Stimulated activated CD8-positive, alpha-beta memory T cell treated with anti-CD3 and anti-CD28 coated beads, Interleukin-7, amount 100 ng/mL, for 48 hours (primary cell): ENCODE results near the gene MYLK2.
"Not testable (repeated sequence)": the region's sequence is repeated elsewhere in the genome, so short reads cannot be mapped to it uniquely, and the experiment has no call there.

ENCODE experiments used
- DNase-seq, 2 donors: peaks; one replicate each; pipeline ENCODE4 v3.0.0-alpha.2; 2020; ENCODE audit warnings: low read depth in 1 of 2; ENCODE audit errors: extremely low read depth in 1 of 2

MYLK2 gene

DNA sequence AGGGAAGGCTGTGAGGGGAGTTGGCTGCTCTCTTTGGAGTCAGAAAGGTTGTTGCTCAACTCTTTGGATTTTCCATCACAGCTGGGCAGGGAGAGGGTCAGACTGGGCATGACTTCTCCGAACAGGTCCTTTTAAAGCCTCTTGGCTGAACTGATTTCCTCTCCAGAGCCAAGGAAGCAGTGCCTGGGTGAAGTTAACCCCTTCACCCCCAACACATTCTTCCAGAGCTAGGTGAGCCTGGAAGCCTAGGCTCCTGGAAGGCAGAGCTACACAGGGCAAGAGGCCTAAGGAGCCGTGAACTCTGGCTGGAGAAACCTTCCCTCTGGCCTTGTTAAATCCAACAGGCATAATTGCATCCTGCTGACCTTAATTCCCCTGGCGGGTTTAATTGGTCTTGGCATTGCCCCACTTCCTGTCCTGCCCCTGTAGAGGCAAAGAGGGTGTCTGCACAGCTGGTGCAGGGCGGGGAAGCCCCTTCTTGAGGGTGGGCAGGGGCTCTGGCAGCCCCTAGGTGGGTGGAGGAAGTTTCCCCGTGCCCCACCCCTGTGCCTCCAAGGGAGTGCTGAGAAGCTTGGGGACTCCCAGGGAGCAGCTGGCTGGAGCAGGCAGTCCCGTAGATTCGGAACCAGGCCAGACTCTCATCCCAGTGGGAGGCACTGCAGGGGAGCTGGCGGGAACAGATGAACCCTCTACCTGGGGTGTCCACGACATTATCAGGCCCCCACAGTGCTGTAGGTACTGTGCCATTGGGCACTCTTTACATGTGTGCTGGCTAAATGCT lies 3.6 kb upstream of the MYLK2 start:
- no peak for DNase-seq

DNA sequence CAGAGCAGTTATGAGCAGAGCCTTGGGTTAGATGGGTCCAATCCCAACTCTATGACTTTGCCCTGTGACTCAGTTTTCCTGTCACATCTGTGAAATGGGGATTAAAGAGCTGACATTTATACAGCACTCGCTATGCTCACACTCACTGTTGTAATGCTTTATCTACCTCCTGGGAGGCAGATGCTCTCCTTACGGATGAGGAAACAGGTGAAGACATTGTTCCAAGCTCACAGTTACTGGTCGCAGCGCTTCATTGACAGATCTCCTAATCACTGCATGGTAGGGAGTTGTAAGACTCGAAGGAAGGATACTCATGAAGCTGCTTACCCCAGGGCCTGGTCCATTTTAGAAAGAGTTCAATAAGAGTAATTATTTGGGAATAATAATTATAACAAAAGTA lies 2.9 kb upstream of the MYLK2 start:
- DNase-seq: no peak

DNA sequence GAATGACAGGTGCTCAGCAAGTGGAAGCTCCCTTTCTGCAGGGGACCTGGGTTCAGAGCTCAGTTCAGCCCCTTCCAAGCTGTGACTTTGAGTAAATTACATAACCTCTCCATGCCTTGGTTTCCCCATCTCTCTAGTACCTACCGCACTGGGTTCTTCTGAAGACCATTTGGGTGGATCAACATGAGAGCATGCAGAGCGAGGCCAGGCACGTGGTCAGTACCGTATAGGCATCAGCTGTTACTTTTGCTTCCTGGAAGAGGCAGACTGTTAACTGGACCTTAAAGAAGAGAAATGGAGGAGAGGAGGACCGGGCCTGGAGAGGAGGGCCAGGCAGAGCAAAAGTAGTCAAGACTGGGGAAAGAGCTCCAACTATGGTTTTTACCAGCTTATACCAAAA lies 1.7 kb upstream of the MYLK2 start:
- no peak for DNase-seq

DNA sequence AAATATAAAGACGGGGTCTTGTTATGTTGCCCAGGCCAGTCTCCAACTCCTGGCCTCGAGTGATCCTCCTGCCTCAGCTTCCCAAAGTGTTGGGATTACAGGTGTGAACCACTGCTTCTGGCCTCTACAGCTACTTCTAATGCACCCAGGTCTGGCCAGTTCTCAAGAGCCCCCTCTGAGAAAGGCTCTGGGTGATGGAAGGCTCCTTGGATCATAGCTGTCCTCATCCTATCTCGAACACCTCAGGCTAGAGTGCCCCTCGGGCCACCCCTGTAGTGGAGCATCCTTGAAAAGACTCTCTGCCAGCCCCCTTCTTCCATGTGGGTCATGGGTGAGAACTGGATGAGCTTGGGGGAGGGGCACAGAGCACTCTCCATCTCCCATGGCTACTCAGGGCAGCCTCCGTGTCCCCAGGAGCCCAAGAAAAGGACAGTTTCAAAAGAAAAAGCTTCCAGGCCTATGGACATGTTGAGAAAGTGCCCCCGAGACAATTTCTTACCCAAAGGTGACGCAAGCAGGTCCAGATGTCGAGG lies 714 bp upstream of the MYLK2 start:
- DNase-seq: no peak

DNA sequence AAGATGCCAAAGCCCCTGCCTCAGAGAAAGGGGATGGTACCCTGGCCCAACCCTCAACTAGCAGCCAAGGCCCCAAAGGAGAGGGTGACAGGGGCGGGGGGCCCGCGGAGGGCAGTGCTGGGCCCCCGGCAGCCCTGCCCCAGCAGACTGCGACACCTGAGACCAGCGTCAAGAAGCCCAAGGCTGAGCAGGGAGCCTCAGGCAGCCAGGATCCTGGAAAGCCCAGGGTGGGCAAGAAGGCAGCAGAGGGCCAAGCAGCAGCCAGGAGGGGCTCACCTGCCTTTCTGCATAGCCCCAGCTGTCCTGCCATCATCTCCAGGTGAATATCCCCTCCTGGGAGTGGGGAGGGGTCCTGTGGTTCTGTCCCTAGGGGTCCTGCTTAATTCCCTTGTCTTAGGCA lies 1.1 kb downstream of the MYLK2 start:
- DNase-seq: no peak

DNA sequence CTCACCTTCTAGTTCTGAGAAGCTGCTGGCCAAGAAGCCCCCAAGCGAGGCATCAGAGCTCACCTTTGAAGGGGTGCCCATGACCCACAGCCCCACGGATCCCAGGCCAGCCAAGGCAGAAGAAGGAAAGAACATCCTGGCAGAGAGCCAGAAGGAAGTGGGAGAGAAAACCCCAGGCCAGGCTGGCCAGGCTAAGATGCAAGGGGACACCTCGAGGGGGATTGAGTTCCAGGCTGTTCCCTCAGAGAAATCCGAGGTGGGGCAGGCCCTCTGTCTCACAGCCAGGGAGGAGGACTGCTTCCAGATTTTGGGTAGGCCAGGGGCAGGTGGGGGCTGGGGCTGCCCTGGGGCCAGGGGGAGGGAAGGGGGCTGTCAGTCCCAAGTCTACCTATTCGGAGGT lies 2.3 kb downstream of the MYLK2 start:
- no peak for DNase-seq

DNA sequence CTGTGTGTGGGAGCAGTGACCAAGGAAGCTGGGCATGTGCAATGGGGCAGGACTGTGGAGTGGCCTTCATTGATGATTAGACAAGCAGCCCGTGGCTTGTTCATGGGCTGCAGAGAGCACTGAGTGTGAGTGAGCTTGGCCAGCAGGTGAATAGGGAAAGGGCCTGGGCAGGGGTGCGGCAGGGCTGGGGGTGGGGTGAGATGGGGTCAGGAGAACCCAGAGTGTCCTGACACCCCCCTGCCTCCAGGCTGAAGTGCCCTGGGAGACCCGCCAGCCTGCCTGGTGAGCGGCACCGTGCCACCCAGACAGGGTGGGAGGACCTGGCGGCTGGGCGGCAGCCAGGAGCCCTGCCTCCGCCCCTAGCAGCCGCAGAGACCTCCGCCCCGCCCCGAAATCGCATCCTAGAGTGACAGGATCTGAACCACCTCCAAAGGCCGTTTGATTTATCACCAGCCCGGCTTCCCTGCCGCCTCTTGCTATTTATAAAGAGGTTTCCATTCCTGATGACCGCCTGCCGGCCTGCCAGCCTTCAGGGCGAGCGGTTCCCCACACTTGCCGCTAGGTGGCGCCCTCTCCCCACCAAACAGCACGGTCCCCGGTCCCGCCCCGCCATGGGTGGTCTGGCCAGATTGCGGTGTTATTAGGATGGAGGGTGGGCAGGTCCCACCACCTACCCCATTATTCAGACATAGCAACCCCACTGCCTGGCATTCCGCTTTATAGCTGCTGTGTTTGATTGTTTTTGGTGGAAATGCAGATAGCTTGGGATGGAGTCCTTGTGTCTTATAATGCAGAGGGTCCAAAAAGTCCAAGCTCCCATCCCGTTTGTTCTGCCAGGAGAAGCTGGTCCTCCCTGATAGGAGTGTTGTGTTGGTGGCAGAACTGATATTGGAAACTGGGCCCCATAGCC lies 3.5 kb downstream of the MYLK2 start:
- peak in 1 of 2 donors; percentile 40 for DNase-seq

DNA sequence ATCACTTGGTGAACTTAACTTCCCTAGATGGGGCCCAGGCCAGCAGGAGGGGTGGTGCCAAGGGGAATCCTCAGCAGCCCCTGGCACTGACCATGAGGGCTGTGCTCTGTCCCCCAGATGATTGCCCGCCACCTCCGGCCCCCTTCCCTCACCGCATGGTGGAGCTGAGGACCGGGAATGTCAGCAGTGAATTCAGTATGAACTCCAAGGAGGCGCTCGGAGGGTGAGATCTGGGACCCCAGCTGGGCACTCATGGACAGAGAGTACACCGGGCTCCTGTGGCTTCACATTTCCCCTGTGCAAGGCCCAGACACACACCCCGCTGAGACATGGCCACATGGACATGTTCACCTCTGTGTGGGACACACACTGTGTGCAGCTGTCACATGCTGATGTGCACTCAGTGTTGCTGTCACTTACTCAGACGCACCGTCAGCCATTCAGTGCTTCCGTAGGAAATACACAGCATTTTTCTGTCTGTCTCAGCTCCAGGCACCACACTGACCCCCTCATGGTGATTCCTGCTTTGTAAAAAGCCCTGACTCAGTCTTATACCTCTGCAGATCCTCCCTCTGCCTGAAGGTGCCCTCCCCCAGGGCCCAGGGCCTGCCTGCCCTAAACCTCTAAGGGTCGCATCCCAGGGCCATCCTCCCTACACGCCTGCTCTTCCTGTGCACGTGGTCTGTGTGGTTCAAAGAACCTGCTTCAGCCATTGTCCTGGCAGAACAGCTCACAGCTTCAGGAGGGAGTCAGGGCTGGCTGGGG lies 4.4 kb downstream of the MYLK2 start:
- no peak for DNase-seq

DNA sequence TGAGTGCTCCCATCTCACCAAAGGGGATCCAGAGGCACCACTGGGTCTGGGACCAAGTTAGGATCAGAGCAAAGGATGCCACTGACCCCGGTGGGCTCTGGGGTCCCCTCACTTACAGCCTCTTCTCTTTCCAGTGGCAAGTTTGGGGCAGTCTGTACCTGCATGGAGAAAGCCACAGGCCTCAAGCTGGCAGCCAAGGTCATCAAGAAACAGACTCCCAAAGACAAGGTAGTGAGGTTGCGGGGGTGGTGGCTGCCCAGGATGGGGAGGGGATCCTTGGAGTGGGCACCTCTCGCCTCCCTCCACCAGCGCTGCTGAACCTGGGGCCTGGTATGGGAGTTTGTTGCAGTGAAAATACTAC lies 4.9 kb downstream of the MYLK2 start:
- DNase-seq: no peak

DNA sequence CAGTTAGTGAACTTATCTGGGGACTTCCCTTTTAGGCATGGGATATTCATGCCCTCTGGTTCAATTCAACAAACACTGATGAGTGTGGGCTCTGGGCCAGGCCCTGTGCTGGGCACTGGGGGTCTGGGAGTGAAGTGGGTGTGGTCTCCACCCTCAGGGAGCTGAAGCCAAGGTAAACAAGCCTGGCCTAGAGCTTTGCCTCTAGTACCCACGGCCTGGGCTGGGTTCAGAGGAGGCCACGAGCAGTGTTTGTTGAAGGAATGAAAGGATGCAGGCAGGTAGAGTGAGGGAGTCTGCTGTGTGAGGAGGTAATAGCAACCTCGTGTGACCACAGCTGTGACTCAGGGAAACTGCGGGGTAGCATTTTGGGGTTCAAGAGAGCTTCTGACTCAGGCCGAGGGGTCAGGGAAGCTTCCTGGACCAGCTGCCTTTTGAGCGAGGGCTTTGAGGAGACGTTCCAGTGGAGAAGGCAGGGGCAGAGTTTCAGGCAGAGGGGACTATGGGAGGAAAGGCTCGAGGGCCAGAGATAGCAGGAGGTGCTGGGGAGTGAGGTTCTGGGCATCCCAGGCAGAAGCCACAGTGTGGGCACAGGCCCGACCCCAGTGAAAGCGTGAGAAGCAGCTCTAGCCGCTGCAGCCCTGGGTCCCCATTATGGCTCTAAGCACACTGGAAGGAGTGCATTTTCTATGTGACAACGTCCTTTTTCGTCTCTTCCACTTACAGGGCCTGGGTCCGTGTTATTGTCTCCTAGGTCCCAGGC lies 5.6 kb downstream of the MYLK2 start:
- no peak for DNase-seq

DNA sequence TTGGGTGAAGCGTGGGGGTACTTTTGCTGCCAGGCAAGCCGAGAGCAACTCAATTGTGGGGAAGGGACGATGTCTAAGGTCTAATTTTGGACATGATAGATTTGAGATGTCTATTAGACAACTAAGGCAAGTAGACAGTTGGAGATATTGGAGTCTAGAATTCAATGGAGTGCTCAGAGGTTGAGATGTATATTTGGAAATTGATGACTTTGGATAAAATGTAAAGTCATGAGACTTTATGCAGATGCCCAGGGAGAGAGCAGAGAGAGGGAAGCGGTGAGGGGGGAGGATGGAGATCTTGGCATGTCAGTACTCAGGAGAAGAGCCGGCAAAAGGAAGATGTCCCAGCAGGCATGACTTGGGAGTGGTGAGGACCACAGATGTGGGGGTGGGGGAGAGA lies 6.9 kb downstream of the MYLK2 start:
- no peak for DNase-seq

DNA sequence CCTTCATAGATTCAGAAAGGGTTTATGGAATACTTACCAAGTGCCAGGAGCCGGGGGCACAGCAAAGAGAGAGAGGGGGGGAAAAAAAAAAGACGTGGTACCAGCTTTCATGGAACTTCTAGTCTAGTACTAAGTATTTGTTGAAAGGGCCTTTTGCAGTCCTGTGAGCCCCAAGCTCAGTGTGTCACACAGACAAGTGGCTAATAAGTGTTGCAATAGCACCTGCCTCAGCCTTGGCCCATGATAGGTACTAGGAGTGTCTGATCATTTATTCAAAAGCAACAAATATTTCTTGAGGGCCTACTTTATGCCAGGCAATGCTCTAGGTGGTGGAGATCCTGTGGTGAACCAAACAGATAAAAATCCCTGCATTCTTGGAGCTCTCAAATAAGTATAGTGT lies 7.9 kb downstream of the MYLK2 start:
- no peak for DNase-seq

DNA sequence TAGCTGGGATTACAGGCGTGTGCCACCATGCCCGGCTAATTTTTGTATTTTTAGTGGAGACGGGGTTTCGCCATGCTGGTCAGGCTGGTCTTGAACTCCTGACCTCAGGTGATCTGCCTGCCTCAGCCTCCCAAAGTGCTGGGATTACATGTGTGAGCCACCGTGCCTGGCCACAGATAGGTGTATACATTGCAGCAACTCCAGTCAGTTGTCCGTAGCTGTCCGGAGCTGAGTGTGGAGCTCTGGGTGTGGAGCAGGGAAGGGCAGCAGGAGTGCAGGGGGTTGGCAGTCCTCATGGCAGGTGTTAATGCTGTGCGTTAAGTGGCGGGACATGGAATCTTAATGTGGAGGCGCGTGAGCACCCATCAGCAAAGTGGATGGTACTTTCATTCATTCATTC lies 8.9 kb downstream of the MYLK2 start:
- not testable (repeated sequence) for DNase-seq

DNA sequence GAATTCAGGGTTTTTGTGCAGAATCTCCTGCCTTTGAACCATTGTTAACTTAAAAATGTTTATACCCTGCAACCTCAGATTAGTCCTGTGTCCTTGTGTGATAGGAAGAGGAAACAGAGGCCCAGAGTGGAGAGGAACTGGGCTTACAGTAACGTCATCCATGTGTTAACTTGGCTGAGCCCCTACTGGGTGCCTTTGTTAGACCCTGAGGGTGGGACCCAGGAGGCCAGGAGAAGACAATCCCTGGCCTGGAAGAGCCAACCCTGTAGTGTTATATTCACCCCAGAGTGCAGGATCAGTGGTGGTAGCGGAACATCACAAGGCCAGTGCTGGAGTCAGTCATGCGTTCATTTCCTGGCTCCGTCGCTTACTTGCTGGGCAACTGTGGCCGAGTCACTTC lies 10.6 kb downstream of the MYLK2 start:
- DNase-seq: no peak

DNA sequence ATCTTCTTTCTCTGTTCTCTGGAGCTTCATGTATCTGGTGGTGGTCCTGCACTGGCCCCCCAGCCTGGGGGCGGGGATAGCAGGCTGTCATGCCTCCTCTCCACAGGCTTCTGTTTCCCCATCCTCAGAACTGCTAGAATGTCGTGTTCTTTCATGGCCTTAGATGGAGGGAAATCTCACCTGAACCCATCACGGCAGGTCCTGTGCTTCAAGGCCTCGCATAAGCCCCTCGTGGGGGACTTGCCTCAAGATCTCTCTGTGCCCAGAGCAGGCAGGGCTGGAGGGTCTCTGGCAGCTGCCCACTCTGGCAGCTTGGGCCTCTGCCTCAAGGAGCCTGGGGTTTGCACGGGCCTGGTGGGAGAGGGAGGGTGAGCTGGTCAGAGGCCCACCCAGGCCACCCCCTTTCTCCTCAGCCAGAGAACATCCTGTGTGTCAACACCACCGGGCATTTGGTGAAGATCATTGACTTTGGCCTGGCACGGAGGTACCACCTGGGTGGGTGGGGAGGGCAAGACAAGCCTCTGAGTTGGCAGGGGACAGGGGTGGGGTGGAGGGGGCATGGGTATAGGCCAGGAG lies 11.3 kb downstream of the MYLK2 start:
- no peak for DNase-seq

DNA sequence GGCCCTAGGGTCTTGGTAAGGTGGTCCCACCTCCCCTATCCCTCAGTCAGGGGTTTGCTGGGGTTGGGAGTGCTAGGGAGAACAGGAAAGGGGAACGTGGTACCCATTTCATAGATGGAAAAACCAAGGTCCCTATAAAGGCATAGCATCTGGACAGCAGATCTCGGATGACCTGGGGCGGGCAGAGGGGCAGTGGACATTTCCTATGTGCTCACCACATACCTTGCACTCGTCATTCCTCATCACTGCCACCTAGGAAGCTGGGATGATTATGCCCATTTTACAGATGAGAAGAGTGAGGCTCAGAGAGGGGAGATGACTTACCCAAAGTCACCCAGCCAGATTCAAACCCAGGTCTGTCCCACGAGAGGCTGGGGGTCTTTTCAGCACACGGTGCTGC lies 12.1 kb downstream of the MYLK2 start:
- DNase-seq: no peak

DNA sequence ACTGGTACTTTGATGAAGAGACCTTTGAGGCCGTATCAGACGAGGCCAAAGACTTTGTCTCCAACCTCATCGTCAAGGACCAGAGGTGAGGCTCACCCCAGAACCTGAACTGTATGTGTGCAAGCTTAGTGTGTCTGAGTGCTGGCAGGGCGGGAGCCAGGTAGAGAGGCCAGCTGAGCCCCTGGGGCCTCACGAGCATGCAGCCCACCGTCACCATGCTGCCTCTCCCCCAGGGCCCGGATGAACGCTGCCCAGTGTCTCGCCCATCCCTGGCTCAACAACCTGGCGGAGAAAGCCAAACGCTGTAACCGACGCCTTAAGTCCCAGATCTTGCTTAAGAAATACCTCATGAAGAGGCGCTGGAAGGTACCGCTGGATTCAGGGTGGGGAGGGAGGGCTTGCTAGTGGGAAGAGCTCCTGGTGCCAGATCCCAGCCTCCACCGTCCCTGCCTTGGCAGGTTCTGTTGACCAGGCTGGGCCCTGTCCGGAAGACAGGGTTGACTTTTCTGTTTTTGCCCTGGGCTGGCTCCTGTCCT lies 12.7 kb downstream of the MYLK2 start:
- no peak for DNase-seq

DNA sequence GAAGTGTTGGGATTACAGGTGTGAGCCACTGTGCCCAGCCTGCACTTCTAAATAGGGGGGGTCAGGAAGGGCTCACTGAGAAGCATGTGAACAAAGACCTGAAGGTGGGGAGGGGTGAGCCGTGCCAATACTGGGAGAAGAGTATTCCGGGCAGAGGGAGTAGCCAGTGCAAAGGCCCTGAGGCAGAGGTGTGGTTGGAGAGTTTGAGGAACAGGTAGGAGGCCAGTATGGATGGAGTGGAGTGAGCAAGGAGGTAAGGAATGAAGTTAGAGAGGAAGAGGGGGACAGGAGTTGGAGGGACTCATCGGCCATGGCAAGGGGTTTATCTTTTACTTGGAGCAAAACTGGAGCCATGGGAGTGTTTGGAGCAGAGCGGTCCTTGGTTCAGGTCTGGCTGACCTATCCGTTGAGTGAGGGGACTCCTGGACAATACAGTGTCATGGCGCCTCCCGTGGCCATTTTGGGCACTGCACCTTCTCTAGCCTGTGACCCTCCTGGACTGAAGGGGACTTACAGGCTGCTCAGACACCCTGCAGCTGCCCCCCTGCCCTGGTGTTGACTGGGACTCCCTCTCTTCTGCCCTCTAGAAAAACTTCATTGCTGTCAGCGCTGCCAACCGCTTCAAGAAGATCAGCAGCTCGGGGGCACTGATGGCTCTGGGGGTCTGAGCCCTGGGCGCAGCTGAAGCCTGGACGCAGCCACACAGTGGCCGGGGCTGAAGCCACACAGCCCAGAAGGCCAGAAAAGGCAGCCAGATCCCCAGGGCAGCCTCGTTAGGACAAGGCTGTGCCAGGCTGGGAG lies 14.2 kb downstream of the MYLK2 start:
- peak in 1 of 2 donors; percentile 47 for DNase-seq

DNA sequence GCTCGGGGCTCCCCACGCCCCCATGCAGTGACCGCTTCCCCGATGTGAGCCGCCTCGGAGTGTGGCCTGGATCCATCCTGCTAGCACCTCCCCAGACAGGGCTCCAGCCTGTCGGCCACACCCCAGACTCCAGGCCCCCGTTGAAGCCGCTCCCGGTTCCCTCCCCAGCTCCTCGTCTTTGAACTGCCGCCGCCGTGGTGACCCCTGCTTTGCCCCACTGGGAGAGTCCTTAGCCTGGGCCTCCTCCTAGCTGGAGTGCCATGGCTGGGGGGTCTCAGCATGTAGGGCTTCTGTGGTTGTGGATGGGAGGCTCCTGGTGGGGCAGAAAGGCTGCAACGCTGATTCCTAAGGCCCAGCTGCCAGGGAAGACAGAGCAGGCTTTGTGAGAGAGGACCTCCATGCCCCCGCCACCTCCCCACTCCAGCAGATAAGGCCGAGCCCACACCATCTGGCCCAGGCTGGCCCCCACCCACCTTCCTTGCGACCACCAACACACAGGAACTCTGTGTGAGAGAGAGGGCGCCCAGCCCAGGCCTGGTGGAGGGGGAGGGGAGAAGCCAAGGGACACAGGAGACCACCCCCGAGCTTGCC lies 14.9 kb downstream of the MYLK2 start:
- no peak for DNase-seq
